GM21367 (cell line): ENCODE measurements around the gene ARHGDIG.

ENCODE experiments used
- ATAC-seq: cut with Tn5 transposase; IDR thresholded peaks from one replicate; pipeline ENCODE4 v1.9.1; 2021; ENCODE audit not compliant: unreplicated experiment

The ARHGDIG gene

GRCh38 chr16:293043-293775 is 12.8 kb downstream of the ARHGDIG start:
- no peak for ATAC-seq

GRCh38 chr16:296276-296675 is 15.9 kb downstream of the ARHGDIG start:
- no peak for ATAC-seq

GRCh38 chr16:296806-297510 is 16.6 kb downstream of the ARHGDIG start:
- no peak for ATAC-seq

DNA sequence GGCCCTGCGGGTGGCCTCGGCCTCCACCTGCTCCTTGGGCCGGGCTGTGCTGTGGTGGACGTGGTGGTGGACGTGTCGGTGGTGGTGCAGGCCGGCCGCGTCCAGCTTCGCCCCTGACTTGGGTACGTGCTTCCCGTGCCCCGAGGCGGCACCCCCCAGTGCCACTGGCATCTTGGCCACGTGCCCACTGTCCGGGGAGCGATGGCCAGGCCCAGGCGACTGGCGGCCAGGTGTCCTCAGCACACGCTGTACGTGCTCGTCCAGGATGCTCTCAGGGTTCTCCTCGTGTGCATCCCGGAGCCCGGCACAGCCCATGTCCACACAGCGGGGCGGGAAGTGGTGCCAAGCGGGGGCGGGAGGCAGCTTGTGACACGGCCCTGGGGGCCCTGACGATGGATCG is 17.4 kb downstream of the ARHGDIG start:
- ATAC-seq, result no peak

DNA sequence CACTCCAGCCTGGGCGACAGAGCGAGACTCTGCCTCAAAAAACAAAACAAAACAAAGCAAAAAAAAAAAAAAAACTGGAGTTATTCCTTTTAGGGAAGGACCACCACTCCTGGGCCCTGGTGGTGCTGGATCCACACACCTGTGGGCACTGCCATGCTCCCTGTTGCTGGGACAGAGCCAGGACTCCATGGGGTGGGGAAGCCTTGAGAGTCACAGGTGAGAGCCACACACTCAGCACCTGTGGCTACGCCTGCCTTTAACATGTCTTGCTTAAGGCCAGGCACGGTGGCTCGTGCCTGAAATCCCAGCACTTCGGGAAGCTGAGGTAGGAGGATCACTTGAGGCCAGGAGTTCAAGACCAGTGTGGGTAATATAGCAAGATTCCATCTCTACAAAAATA is 20.8 kb downstream of the ARHGDIG start:
- ATAC-seq, result no peak

DNA sequence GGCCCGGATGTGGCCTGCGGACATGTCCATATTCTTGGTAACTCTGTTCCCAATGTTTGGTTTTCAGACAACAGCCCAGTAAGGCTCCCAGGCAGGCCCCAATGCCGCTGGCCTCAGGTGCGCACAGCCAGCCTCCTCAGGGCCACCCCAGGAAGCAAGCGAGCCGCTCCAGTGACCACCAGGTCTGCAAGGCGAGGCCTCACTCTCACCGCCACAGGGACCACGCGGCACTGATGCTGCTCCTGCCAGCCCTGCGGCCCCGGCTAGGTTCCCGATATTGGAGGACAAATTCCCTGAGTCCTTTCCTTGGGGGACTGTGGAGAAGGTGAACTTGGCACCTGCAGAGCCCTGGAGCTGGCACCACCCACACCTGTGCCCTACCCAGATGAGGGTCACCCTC is 21.6 kb downstream of the ARHGDIG start:
- ATAC-seq, result no peak

DNA sequence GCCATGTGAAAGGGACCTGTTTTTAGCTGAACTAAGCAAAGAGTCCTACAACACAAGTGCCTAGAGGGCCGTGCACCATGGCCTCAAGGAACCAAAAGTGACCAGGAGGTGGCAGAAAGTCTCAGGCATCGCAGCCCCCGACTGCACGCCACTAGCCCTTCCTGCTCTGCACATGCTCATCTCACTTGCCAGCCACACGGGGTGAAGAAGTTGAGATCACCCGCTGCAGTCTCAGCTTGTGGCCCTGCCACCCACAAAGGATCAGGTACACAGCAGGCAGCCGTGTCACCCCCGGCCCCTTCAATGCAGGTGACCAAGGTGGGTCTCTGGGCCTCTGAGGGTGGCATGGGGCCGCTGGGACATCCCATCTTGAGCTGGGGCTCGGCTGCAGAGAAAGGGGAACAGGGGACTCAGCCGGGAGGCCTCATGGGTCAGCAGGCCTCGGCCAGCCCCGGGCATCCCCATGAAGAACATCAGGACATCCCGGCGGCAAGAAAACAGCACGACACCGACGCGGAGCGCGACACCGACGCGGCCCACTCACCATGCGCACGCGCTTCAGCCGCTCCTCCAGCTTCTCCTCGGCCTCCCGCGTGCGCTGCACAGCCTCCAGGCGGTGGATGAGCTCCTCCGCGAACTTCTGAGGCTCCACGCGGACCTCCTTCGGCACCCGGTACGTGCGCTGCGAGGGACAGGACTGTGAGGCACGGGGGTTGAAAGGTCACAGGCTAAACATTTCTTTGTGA is 23.5 kb downstream of the ARHGDIG start:
- no peak for ATAC-seq

GRCh38 chr16:305916-306626 is 25.7 kb downstream of the ARHGDIG start:
- ATAC-seq, result no peak

DNA sequence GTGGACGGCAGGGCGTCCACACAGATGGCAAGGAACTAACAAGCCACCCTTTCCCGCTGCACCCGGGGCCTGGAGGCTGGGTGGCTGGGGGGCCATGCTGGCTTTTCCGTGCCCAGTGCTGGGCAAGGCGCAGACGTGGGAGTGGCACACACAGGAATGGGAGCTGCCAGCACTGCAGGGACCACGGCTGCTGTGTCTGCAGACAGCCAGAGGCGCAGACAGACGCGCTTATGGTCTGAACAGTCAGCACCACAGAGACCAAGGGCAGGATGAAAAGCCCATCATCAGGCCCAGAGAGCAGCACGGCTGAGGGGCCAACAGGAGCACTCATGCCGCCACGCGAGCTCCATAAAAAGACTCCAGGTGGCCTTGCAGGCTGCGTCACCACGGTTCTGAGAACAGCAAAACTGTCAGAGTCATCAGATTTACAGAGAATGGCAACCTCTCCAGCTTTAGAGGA is 26.6 kb downstream of the ARHGDIG start:
- no peak for ATAC-seq

- ATAC-seq, result no peak
Observed at GRCh38 chr16:307691-308312, 27.4 kb downstream of the ARHGDIG start.

GRCh38 chr16:309476-309875 is 29.1 kb downstream of the ARHGDIG start:
- no peak for ATAC-seq

GRCh38 chr16:311725-312124 is 31.3 kb downstream of the ARHGDIG start:
- no peak for ATAC-seq

- ATAC-seq, result no peak
Observed at GRCh38 chr16:314351-314750, 34.0 kb downstream of the ARHGDIG start.

- ATAC-seq, result no peak
Observed at GRCh38 chr16:314795-315299, 34.5 kb downstream of the ARHGDIG start.

DNA sequence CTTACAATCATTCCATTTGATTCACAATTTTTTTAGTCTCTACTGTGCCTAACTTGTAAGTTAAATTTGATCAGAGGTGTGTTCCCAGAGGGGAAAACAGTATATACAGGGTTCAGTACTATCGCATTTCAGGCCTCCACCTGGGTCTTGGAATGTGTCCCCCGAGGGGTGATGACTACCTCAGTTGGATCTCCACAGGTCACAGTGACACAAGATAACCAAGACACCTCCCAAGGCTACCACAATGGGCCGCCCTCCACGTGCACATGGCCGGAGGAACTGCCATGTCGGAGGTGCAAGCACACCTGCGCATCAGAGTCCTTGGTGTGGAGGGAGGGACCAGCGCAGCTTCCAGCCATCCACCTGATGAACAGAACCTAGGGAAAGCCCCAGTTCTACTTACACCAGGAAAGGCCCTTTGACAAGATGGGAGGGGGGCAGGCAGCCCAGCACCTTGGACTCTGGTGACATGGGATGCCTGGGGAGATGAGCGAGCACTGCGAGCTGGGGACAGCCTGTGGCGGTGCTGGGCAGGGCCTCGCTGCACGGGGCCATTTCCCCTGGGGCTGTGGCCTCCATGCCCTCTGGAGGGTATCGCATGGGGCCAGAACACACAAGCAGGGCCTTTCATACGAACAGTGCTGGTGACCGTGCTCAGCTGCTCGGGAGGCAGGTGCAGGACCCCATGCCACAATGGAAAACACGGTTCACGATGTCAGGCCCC is 36.5 kb downstream of the ARHGDIG start:
- ATAC-seq, result no peak

DNA sequence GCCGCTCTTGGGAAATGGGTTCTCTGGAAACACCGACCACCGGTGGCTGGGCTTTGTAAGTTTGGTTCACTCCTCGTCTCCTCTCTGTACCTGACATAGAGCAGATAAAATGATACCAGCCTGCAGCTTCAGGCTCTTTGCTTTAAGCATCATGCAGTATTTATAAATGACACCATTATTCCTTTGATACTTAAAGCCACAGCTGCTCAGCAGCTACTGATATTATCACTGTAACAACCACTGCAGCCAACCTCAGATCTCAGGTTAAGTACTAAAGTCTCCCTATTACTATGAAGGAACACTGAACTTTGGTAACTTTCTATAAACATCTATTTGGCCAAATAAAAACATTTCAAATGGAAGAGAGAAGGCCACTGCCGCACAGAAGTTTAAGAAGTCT is 37.2 kb downstream of the ARHGDIG start:
- no peak for ATAC-seq

GRCh38 chr16:318628-319027 is 38.2 kb downstream of the ARHGDIG start:
- no peak for ATAC-seq

DNA sequence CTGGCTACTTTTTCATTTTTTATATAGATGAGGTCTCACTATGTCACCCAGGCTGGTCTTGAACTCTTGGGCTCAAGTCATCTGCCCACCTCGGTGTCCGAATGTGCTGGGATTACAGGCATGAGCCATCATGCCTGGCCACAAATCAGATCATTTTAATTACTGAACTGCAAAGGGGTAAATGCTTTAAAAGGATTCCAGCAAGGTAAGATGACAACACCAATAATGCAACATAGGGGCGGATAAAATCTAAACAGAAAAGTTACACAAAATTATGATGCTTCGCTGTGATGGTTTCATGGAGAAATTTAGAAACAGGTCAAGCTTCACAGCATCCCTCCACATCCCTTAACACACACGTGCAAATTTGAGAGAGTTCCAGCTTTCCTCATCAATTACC is 39.8 kb downstream of the ARHGDIG start:
- ATAC-seq, result no peak

- no peak for ATAC-seq
Observed at GRCh38 chr16:321532-321931, 41.1 kb downstream of the ARHGDIG start.
